ENCODE data around the gene CSNK2B. TPM values are rescaled to one million over a fixed set of nuclear protein-coding genes. Genes with fewer than 3 reads are reported as not detected.
A peak's percentile ranks its signal among the peaks of the same experiment; 100 is the strongest.

CSNK2B gene
- total and polyA plus RNA-seq, 9 of the 15 experiments (the other 6 are each of a cell fraction or from before 2014, with no cell fraction given) = 120 to 1,126 (median 529) TPM

DNA sequence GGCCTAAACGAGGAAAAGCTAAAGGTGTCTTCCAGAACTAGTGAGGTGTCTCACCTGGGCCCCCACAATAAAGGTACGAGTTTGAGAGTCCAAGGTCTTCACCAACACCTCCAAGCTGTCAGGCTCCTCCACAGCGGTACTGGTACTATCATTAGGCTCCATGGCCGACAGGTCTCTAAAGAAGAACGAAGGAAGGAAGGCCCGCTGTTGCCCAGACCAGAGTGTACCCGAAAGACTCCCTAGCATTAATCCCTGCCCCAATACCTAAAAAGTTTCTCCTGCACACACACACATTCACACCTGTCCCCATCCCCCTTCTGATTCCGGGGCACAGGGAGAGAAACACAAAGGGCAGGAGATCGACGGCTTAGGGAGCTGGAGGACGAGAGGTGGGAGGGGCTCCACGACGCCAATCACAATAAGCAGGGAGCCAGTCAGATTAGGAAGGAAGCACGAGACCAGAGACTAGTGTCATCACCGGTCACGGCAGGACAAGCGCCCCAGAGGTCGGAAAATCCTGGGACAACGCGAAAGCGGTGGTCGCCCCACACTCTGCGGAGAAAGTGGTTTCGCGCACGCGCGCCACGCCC is 14.2 kb upstream of the CSNK2B start (continued):
- TF ChIP-seq, protein P1, sequence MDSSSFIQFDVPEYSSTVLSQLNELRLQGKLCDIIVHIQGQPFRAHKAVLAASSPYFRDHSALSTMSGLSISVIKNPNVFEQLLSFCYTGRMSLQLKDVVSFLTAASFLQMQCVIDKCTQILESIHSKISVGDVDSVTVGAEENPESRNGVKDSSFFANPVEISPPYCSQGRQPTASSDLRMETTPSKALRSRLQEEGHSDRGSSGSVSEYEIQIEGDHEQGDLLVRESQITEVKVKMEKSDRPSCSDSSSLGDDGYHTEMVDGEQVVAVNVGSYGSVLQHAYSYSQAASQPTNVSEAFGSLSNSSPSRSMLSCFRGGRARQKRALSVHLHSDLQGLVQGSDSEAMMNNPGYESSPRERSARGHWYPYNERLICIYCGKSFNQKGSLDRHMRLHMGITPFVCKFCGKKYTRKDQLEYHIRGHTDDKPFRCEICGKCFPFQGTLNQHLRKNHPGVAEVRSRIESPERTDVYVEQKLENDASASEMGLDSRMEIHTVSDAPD (CRISPR knock-in tag; IDR thresholded peaks at IDR 0.05) = no peak
- TF ChIP-seq ZBTB12 (CRISPR knock-in tag; IDR thresholded peaks at IDR 0.05) (no peak), NR2C2 (CRISPR knock-in tag; IDR thresholded peaks at IDR 0.05) (peak; percentile 35), NR2C2 (tag; IDR thresholded peaks at IDR 0.05) (no peak), WHSC1 (IDR thresholded peaks at IDR 0.05; ENCODE audit: low read length) (no peak), HCFC1 (IDR thresholded peaks at IDR 0.05; ENCODE audit: low read depth, low read length) (no peak), MECOM (CRISPR knock-in tag; IDR thresholded peaks at IDR 0.05) (no peak), POLR2B (IDR thresholded peaks at IDR 0.05; ENCODE audit: low read depth, partially characterized antibody) (no peak), ZNF174 (CRISPR knock-in tag; IDR thresholded peaks at IDR 0.05) (no peak), HES1 (IDR thresholded peaks at IDR 0.05; ENCODE audit: low read depth) (no peak), BRF2 (IDR thresholded peaks at IDR 0.05; ENCODE audit: borderline replicate concordance, insufficient read depth, insufficient read length) (no peak), SOX6 (IDR thresholded peaks at IDR 0.05) (peak; percentile 73), TOE1 (IDR thresholded peaks at IDR 0.05; ENCODE audit: borderline replicate concordance) (no peak), TOE1 (CRISPR knock-in tag; IDR thresholded peaks at IDR 0.05; ENCODE audit: borderline replicate concordance, low read depth) (peak; percentile 81; the same call in 1 of the 2 replicates), CBFA2T3 (IDR thresholded peaks at IDR 0.05) (no peak; the same call in 1 of the 2 replicates), KAT7 (CRISPR knock-in tag; IDR thresholded peaks at IDR 0.05; ENCODE audit: borderline replicate concordance) (0 out of 2 replicates have a peak, but pooled peaks have one; percentile 73), POLR2G (IDR thresholded peaks at IDR 0.05; ENCODE audit: low read depth, low read length) (no peak), ZNF253 (CRISPR knock-in tag; conservative IDR thresholded peaks at IDR 0.05) (no peak), SMAD2 (IDR thresholded peaks at IDR 0.05; ENCODE audit: low read depth, low read length) (no peak), ZNF695 (CRISPR knock-in tag; IDR thresholded peaks at IDR 0.05) (no peak), PYGO2 (tag; IDR thresholded peaks at IDR 0.05) (0 out of 2 replicates have a peak, but pooled peaks have one; percentile 26), CC2D1A (IDR thresholded peaks at IDR 0.05) (peak; percentile 8; the same call in 1 of the 2 replicates), HNRNPH1 (optimal IDR thresholded peaks at IDR 0.05; ENCODE audit: low read depth, low read length) (no peak)
